A549 (cell line): ENCODE data around the gene MTA3.

Source experiments
- BHLHE40 ChIP-seq: IDR thresholded peaks from 2 replicates; pipeline ENCODE4 v1.6.1; 2012; ENCODE audit warnings: low read depth, low read length, inconsistent platforms
- CEBPB ChIP-seq, 2 experiments: fragments of >200 bp in 1 of 2; sonication (Bioruptor Twin) in 1 of 2; formaldehyde crosslinking in 1 of 2; IDR thresholded peaks; 2 replicates each; pipeline ENCODE4 v1.6.1; 2012 to 2016
- CHD2 ChIP-seq: fragments of 150-350 bp; IDR thresholded peaks from 2 replicates; pipeline ENCODE4 v1.6.1; 2014; ENCODE audit warnings: low read length; ENCODE audit not compliant: partially characterized antibody
- JUN ChIP-seq, 2 experiments: fragments of >200 bp; sonication (Bioruptor Twin); formaldehyde crosslinking; IDR thresholded peaks; 2 replicates in 1 of 2; 3 replicates in 1 of 2; pipeline ENCODE4 v1.6.1; 2016 to 2017
- JUNB ChIP-seq: fragments of >200 bp; sonication (Bioruptor Twin); formaldehyde crosslinking; IDR thresholded peaks from 2 replicates; pipeline ENCODE4 v1.6.1; 2016
- POLR2A ChIP-seq: IDR thresholded peaks from 2 replicates; pipeline ENCODE4 v1.6.1; 2012; ENCODE audit warnings: mild to moderate bottlenecking, low read length
- POLR2AphosphoS2 ChIP-seq: conservative IDR thresholded peaks from 2 replicates; pipeline ENCODE4 v1.6.1; 2012; ENCODE audit warnings: low read length, improper control_type of control experiment, inconsistent platforms
- RFX5 ChIP-seq: fragments of 450-650 bp; IDR thresholded peaks from 2 replicates; pipeline ENCODE4 v1.7.1; 2014; ENCODE audit warnings: antibody characterized with exemption, mild to moderate bottlenecking, moderate library complexity
- RNF2 ChIP-seq: fragments of 200-600 bp; sonication (generic); IDR thresholded peaks from 2 replicates; pipeline ENCODE4 v1.6.1; 2016; ENCODE audit warnings: low read depth, mild to moderate bottlenecking, antibody characterized with exemption, moderate library complexity, borderline replicate concordance
- SMC3 ChIP-seq: fragments of >200 bp; sonication (Bioruptor Twin); formaldehyde crosslinking; IDR thresholded peaks from 3 replicates; pipeline ENCODE4 v1.6.1; 2018; ENCODE audit warnings: inconsistent platforms
- TF ChIP-seq, protein P1 (sequence below): fragments of >200 bp; sonication (Bioruptor Twin); formaldehyde crosslinking; IDR thresholded peaks from 3 replicates; pipeline ENCODE4 v1.5.1; 2016
- TF ChIP-seq, protein P2 (sequence below): IDR thresholded peaks from 2 replicates; pipeline ENCODE4 v1.6.1; 2012

DNA sequence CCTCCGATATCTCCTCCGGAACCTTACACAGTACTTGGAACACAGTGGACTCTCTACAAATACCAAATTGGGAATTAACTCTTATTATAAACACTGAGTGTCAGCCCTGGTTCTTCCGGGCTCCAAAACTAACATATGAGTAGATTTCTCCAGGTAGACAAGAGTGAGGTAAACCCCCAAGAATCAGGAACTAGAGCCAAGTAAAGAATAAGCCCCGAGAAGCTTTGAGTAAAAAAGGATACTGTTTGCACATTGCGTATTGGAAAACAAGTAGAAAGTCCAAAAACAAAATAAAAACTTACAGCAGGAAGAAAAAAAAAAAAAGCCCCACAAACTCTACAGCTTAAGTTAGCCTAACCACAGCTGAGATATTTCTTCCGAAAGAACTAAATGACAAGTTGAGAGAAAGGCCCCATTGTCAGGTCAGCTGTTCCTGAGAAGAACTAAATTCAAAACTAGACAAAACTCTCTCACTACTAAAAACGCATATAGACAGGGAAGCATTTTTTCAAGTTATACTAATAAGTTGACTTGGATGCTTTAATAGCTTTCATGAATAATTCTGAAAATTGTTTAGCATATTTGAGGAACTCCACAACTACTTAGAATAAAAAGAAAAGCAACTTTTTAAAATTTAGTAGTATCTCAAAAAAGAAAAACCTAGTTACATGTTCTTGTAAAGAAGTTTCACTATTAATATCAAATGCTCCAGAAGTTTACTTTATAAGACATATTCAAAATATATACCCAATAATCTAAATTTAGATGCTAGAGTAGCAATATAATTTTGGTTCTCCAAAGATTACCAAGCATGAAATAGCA is 228.2 kb downstream of the MTA3 start:
- TF ChIP-seq POLR2AphosphoS2 = no peak
- no peak for TF ChIP-seq CHD2
- TF ChIP-seq, protein P1, sequence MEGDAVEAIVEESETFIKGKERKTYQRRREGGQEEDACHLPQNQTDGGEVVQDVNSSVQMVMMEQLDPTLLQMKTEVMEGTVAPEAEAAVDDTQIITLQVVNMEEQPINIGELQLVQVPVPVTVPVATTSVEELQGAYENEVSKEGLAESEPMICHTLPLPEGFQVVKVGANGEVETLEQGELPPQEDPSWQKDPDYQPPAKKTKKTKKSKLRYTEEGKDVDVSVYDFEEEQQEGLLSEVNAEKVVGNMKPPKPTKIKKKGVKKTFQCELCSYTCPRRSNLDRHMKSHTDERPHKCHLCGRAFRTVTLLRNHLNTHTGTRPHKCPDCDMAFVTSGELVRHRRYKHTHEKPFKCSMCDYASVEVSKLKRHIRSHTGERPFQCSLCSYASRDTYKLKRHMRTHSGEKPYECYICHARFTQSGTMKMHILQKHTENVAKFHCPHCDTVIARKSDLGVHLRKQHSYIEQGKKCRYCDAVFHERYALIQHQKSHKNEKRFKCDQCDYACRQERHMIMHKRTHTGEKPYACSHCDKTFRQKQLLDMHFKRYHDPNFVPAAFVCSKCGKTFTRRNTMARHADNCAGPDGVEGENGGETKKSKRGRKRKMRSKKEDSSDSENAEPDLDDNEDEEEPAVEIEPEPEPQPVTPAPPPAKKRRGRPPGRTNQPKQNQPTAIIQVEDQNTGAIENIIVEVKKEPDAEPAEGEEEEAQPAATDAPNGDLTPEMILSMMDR = no peak
- TF ChIP-seq POLR2A = no peak
- TF ChIP-seq SMC3 = no peak
- no peak for TF ChIP-seq RNF2
- TF ChIP-seq RFX5 = no peak
- no peak for TF ChIP-seq BHLHE40
- no peak for TF ChIP-seq JUNB
- no peak for TF ChIP-seq JUN (IDR thresholded peaks at IDR 0.05)
- TF ChIP-seq CEBPB (IDR thresholded peaks at IDR 0.05) = no peak
- TF ChIP-seq, protein P2, sequence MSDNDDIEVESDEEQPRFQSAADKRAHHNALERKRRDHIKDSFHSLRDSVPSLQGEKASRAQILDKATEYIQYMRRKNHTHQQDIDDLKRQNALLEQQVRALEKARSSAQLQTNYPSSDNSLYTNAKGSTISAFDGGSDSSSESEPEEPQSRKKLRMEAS = no peak
